HG02623 (cell line): ENCODE data around the gene TMCC2.

Source experiments
- ATAC-seq: cut with Tn5 transposase; IDR thresholded peaks from one replicate; pipeline ENCODE4 v1.9.1; 2021; ENCODE audit warnings: moderate library complexity; ENCODE audit not compliant: unreplicated experiment

The TMCC2 gene

DNA sequence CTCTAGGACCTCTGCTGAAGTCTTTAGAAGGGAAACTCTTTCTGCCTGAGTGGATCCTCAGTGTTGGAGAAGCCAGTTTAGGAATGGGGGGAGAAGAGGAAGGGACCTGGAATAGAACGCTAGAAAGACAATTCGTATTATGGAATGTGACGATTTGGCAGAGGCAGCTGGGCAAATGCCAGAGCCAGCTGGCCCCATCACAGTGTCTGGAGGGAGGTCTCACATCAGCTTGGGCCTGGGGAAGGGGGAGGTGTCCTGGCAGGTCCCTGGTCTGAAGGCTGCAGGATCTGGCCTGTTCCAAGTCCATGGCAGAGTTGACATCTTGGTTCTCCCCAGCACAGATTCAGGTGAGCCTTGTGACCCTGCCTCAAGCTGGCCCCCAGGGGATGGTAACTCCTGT, 11.3 kb downstream of the TMCC2 start:
- no peak for ATAC-seq

- ATAC-seq: no peak
Observed at GRCh38 chr1:205240118-205240517, 12.4 kb downstream of the TMCC2 start.

GRCh38 chr1:205240569-205240968, 12.8 kb downstream of the TMCC2 start:
- ATAC-seq: no peak

DNA sequence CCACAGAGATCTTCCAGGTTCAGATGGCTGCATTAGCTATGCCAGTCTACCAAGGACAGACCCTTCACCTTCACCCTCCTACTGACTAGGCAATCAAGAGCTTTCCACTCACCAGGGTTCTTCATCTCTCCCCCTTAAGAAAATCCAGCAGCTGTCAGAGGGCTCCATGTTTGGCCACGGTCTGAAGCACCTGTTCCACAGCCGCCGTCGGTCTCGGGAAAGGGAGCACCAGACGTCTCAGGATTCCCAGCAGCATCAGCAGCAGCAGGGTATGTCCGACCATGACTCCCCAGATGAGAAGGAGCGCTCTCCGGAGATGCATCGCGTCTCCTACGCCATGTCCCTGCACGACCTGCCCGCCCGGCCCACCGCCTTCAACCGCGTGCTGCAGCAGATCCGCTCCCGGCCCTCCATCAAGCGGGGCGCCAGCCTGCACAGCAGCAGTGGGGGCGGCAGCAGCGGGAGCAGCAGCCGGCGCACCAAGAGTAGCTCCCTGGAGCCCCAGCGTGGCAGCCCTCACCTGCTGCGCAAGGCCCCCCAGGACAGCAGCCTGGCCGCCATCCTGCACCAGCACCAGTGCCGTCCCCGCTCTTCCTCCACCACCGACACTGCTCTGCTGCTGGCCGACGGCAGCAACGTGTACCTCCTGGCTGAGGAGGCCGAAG, 13.8 kb downstream of the TMCC2 start:
- ATAC-seq: no peak

- ATAC-seq: no peak
Observed at GRCh38 chr1:205243350-205244191, 15.8 kb downstream of the TMCC2 start.

DNA sequence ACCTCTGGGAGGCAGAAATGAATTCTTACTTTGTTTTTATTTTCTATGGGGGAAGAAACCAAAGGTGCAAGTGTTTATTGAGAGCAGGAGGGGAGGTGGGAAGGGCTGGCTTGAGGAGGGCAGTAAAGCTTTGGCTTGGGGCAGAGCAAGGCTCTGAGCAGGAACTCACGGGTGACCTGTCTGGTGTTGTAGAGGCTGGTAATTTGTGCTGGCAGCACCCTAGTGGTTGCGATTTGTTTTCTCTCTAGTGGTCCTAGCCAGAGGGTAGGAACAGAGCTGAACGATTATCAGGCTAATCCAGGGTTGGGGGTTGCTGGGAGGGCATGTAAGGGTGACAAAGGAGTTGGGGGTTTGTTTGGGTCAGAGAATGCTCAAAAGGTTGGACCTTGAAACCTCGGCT, 16.6 kb downstream of the TMCC2 start:
- no peak for ATAC-seq

DNA sequence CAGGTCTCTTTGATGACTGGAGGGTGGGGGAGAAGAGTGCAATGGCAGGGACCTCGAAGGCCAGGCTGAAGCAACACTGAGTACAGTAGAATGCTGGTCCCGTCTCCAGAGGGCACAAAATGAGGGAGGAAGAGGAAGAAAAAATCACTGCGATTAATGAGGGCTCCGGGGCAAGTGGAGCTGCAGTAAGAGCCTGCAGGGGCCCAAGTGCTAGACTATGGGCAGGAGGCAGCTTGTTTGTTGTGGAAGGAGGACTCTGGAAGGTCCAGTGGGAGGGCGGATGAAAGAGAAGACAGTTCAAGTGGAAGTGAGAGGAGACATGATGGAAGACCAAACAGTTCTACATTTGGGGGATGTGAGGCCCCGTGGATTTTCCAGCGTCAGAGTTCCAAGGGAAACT, 17.4 kb downstream of the TMCC2 start:
- no peak for ATAC-seq

DNA sequence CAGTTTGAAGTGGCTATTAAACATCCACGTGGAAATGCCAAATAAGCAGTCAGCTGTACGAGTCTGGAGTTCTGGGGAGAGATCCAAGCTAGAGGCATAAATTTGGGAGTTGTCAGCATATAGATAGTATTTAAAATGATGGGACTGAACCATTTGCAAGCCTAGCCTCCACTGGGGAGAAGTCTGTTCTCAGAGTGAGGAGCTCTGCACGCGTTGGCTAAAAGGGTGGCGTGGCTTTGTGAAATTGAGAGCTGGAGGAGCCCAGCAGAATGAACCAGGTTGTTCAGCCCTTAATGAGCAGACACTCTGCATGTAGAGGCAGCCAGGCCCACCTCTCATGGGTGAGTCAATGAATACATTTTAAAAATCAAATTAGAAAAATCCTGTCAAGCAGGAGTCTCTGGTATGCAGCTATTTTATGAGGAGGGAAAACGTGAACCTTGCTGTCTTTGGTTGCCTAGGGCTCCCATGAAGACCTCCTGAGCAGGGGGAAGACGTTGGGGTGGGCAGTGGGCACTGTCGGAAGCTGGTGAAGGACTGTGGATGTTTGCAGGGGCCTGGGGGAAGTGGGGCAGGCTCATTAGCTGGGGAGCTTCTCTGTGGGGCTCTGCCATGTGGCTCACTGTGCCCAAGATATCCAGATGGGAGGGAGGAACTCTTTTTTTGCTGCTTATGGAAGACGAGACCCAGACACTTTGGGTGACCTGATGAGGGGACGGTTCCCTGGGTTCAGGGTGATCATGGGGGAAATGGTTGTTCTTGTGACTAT, 18.8 kb downstream of the TMCC2 start:
- ATAC-seq: no peak

DNA sequence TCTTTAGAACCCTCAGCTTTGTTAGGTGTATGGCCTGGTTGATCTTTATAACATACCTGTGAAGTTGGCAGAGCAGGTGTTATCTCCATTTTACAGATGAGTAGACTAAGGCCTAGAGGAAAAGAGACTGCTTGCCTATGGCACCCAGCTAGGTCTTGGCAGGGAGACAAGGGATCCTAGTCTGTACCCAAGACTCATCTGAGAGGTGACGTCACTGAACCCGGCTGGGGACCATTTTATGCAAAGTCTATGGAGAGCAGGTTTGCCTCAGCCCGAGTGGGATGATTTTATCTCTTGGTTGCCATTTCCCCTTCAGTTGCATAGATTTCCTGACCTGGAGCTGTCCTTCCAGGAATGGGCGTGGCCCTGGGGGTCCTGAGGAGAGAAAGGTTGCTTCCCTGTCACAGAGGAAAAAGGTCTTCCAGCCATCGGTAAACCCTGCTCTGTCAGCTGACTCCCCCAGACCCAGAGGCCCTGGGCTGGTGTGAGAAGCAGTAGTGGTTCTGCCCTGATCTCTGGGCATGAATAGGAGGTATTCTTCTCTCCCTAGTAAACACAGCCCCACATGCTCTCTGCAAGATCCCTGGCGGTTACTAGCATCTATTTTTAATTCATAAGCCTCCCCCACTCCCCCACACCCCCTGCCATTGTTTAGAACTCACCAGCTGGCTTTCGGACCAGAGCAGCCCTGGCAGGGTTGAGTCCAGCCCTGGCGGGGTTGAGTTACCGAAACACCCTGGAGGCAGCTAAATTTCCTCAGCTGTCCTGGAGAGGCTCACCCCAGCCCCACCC, 19.6 kb downstream of the TMCC2 start:
- no peak for ATAC-seq

DNA sequence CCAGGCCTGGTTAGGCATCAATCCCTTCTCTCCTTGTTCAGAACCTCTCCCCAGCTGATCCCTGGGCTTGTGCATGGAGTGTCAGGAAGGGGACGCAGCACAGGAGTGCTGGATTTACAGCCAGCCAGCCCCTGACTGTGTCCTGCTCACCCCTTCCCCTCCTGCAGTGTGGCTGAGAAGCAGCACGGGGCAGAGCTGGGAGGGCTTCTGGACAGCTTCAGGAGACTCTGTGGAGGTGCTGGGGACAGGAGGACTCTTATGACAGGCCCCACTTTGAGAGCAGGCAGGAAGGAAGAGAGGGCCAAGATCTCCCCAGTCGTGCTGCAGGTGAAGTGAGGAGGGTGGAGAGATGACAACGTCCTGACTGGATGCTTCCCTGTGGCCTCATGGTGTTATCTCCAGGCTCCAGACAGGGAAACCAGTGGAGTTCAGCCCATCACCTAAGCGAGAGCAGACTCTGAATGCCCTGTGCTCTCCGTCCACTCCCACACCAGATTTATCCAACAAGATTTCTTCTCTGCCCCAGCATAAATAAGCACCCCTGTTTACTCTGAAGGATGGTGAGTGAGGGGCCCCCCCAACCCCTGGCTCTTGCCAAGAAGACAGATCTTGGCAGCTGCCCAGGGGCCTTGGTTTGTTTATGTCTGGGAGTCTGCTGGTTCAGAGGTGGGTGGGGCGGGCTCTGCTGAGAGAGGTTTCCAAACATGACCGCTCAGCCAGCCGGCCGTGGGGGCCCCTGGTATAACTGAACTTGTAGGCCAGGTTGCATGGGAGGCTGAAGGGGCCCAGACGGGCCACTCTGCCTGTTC, 21.3 kb downstream of the TMCC2 start:
- ATAC-seq: no peak

DNA sequence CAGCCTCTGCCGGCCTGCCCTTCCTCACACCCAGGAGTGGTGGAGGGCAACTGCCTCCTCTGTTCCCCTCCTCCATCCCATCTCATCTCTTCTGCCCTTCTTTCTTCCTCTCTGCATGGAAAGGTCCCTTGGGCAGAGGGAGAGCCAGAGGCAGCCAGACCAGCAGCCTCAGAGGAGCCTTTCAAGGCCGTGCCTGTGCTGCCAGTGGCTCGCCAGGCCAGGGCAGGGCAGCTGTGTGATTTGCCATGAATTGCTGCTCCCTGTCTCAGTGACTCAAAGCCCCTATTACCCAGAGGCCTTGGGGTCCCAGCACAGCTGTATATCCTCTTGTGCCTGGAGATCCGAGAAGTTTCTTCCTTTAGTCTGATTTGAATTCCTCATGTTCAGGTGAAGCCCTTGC, 21.9 kb downstream of the TMCC2 start:
- no peak for ATAC-seq

GRCh38 chr1:205250699-205251098, 23.0 kb downstream of the TMCC2 start:
- ATAC-seq: no peak

DNA sequence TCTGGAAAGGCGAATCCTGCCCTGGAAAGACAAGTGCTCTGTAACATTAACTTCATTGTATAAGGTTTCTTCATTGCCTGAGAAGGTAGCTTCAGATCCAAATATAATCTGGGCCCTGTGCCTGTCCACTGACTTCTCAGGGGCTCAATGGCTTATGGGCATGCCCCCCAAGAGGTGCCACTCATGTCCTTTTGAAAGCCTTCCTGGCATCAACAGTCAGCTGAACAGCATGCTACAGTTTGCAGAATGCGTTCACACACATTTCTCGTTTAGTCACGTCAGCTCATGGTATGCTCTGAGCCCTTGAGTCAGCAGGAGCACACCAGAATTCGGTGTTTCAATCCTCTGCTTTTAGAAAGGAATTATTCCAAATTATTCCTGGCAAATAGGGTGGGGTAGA, 23.8 kb downstream of the TMCC2 start:
- ATAC-seq: no peak

DNA sequence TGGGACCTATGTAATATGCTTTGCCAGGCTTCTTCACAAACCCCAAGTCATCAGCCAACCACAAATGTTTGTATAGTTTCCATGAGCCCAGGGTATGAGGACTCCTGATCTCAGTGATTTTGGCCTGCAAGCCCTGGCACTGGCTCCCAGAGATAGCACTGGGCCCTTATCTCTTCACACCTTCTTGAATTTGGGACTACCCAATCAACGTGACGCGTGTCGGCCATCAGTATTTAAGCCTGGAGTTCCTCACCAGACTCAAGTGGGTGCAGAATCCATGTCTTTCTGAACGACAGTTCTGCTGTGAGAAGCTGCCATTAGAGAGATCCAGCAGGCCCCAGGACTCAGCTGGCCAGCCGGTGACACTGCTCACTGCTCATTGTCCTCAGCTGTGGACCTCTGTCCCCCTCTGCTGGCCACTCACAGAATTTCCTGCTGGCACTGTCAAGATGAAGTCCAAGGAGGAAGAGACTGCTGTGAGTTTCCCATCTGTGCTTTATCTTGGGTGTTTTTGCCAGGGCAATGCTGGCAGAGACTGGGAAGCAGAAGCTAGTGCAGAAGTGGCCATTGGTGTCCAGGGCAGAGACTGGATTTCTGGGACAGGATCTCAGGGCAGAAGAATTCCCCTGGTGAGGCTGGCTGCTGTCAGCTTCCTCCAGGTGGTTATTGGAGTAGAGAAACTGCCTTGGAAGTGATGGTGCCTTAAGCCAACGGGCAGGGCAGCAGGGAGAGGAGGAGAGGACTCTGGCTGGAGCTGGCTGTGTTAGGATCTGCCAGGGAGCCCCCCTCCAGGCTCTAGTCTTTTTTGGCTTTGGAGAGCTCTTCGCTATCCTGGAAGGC, 28.4 kb downstream of the TMCC2 start:
- peak; percentile 63 for ATAC-seq

DNA sequence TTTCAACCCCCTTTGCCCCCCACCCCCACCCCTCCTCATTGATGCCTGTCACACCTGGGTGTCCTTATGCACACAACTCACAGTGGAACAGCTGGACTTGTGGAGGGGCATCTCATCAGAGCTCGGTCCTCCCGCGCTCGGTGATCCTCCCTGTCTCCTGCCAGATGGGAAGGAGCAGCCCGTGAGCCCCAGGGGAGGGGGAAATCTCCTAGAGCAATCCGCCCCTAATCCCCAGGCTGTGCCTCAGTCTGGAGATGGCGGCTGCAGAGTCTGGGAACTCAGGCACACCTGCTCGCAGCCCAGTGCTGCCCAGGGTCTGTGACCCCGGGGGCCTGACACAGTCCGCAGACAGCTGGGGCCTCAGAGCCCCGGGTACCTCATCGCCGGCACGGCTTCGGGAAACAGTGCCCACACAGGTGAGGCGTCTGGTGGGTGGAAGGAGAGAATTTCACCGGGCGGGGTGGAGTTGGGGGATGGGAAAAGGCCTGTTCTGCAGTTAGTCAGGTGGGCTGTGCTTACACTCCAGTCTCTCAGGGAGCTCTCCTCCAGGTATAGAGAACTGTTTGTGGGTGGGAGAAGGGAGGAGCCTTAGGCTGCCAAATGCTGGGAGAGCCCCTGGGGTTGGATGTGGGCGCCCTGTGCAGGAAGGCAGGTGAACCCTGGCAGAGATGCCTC, 29.3 kb downstream of the TMCC2 start:
- no peak for ATAC-seq

DNA sequence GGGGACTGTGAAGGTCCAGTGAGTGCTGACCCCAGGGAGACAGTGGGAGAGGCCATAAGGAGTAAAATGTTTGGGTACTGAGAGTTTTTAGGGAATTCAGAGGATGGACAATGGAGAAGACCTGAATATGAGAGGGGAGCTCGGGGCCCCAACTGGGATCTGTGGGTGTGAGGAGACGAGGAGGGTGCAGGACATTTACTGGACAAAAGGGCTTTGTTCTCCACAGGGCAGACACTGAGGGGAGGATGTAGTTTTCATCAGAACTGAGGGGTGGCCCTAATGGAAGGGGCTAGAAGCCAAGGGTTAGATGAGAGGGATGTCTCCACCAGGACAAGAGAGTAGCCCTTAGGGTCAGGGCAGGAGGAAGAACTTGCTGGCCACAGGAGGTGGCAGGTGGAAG, 30.0 kb downstream of the TMCC2 start:
- ATAC-seq: no peak

DNA sequence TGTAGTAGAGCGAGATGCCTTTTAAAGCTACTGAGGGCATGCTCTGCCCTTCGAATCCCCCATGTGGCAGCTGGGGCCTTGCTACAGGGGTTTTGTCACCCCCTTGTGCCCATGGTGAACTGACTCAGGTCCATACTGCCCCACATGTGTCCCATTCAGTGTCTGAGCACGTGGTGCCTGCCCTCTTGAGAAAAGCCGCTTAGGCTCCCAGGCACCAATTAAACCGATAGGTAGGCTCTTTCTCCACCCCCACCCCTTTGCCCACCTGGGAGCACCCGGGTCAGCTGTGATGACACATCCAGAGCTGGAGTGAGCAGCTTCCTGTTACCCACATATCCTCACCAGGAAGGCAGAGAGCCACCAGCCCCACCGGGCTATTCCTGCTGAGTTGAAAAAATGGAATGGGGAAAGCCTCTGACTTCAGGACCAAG, 30.5 kb downstream of the TMCC2 start:
- ATAC-seq: no peak

DNA sequence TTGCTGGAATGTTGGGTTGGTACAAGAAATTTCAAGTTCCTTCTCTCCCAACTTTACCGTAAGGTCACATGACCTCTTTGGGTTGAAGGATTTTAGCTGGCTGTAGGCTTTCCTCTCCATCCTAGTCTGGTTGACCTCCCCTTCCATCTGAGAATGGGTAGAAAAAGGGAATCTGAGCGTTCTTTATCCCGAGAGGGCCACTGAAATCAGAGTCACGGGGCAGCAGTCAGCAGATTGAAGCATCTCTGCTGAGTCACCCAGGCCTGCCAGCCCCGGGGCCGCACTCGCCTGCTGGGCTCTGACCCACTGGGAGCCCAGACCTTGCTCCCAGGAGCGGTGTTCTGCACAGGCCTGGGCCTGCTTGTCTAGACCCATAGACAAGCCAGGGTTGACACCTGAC, 31.0 kb downstream of the TMCC2 start:
- no peak for ATAC-seq
